Esophagus muscularis mucosa (tissue), 4 donors: ENCODE results near the gene CHKA. TPM values are rescaled to one million over a fixed set of nuclear protein-coding genes. Genes with fewer than 3 reads are reported as not detected.

Experiments
- DNase-seq: peaks from one replicate; pipeline ENCODE4 v3.0.0-alpha.2; 2017; ENCODE audit errors: extremely low spot score
- H3K27ac ChIP-seq, 4 donors: fragments of 200-600 bp; sonication (generic); replicated peaks in 1 of 4; 1 replicate in 3 of 4; 2 replicates in 1 of 4; pipeline ENCODE4 v1.5.1; 2016 to 2019; ENCODE audit warnings: mild to moderate bottlenecking in 1 of 4
- H3K27me3 ChIP-seq, 4 donors: fragments of 200-600 bp; sonication (generic); one replicate each; pipeline versions ENCODE4 v1.5.1 to v1.6.0; 2016 to 2019
- H3K36me3 ChIP-seq, 4 donors: fragments of 200-600 bp; sonication (generic); one replicate each; pipeline ENCODE4 v1.5.1; 2016 to 2019
- H3K4me1 ChIP-seq, 4 donors: fragments of 200-600 bp; sonication (generic); one replicate each; pipeline ENCODE4 v1.5.1; 2016 to 2019
- H3K4me3 ChIP-seq, 4 donors: fragments of 200-600 bp; sonication (generic); 1 replicate in 2 of 4; 2 replicates in 2 of 4; pipeline ENCODE4 v1.5.1; 2016 to 2019; ENCODE audit warnings: mild to moderate bottlenecking in 4 of 4, moderate library complexity in 1 of 4
- H3K9me3 ChIP-seq, 4 donors: fragments of 200-600 bp; sonication (generic); 1 replicate in 3 of 4; 2 replicates in 1 of 4; pipeline ENCODE4 v1.5.1; 2016 to 2019
- CTCF ChIP-seq, 3 experiments: fragments of 200-600 bp in 2 of 3; fragments of 450-650 bp in 1 of 3; sonication (generic) in 2 of 3; IDR thresholded peaks; one replicate each; pipeline ENCODE4 v1.5.1; 2017 to 2019; ENCODE audit warnings: antibody characterized with exemption in 3 of 3, mild to moderate bottlenecking in 2 of 3, moderate library complexity in 1 of 3
- EP300 ChIP-seq: sonication (generic); formaldehyde crosslinking; IDR thresholded peaks from one replicate; pipeline ENCODE4 v1.6.1; 2017; ENCODE audit warnings: antibody characterized with exemption
- POLR2A ChIP-seq: fragments of 450-650 bp; IDR thresholded peaks from one replicate; pipeline ENCODE4 v1.6.1; 2017; ENCODE audit warnings: antibody characterized with exemption, moderate library complexity, mild to moderate bottlenecking, low read depth
- POLR2AphosphoS5 ChIP-seq, 2 donors: sonication (generic); formaldehyde crosslinking; IDR thresholded peaks; one replicate each; pipeline ENCODE4 v1.6.1; 2017; ENCODE audit warnings: antibody characterized with exemption in 2 of 2
- WGBS: methylation state at CpG from one replicate; pipeline ENCODE4 v1.1.5; 2018; 5-methylcytosine and 5-hydroxymethylcytosine counted together
- intact Hi-C: fragments of 100-400 bp; cut with DNase I; formaldehyde crosslinking; loops from one replicate; pipeline ENCODE4 v1.15.1; 2023
- total RNA-seq, 4 donors: library from RNA; depleted of rRNA; stranded (reverse); fragments of >200 nt; gene quantifications; one replicate each; pipeline versions ENCODE4 v1.1.0 to v1.2.1, GENCODE V29; 2016

Gene CHKA
- total RNA-seq, 4 donors from 2014 or later = 13.8 to 20.3 (median 18.3) TPM

- 87% methylated on average over 4 of the region's 4 CpGs for WGBS
- H3K27me3 ChIP-seq = no peaks in the 10 kb centered on the region
- H3K36me3 ChIP-seq = peaks cover 53 to 91% (median 77%) of the 10 kb centered on the region in 4 donors
- H3K27ac ChIP-seq = no peak overlapping the region
- H3K9me3 ChIP-seq = no peaks in the 10 kb centered on the region
- H3K4me3 ChIP-seq = no peak overlapping the region
- TF ChIP-seq EP300 (no peak), POLR2A (no peak), POLR2AphosphoS5 (IDR thresholded peaks at IDR 0.05) (no peak), CTCF (IDR thresholded peaks at IDR 0.05) (no peak)
- no peaks in the 10 kb centered on the region for H3K4me1 ChIP-seq
- DNase-seq = no peak
- intact Hi-C loops = no loop called here
Measured at GRCh38 chr11:68165601-68166000, 44.4 kb upstream of the CHKA start.

- no peak for DNase-seq
- WGBS = 83% methylated on average over 2 of the region's 2 CpGs
- TF ChIP-seq CTCF (IDR thresholded peaks at IDR 0.05) (no peak), POLR2AphosphoS5 (IDR thresholded peaks at IDR 0.05) (no peak), POLR2A (no peak), EP300 (no peak)
- Histone ChIP-seq H3K36me3 (peaks cover 42 to 82% (median 65%) of the 10 kb centered on the region in 4 donors), H3K4me3 (no peak overlapping the region), H3K27me3 (no peaks in the 10 kb centered on the region), H3K4me1 (no peaks in the 10 kb centered on the region), H3K9me3 (no peaks in the 10 kb centered on the region), H3K27ac (no peak overlapping the region)
- intact Hi-C loops = no loop called here
Measured at GRCh38 chr11:68164437-68164836, 43.2 kb upstream of the CHKA start.

GRCh38 chr11:68163691-68164090, 42.5 kb upstream of the CHKA start:
- H3K4me3 ChIP-seq = no peak overlapping the region
- intact Hi-C loops = no loop called here
- DNase-seq = peak; percentile 80
- 100% methylated on average over 2 of the region's 11 CpGs for WGBS
- H3K36me3 ChIP-seq = peaks cover 34 to 81% (median 59%) of the 10 kb centered on the region in 4 donors
- H3K9me3 ChIP-seq = no peaks in the 10 kb centered on the region
- no peak overlapping the region for H3K27ac ChIP-seq
- no peaks in the 10 kb centered on the region for H3K4me1 ChIP-seq
- H3K27me3 ChIP-seq = no peaks in the 10 kb centered on the region
- TF ChIP-seq POLR2A = no peak
- no peak for TF ChIP-seq POLR2AphosphoS5 (IDR thresholded peaks at IDR 0.05)
- TF ChIP-seq CTCF (IDR thresholded peaks at IDR 0.05) = no peak
- no peak for TF ChIP-seq EP300

- intact Hi-C loops = no loop called here
- H3K9me3 ChIP-seq = no peaks in the 10 kb centered on the region
Measured at GRCh38 chr11:68160100-68160695, 39.0 kb upstream of the CHKA start.

More at GRCh38 chr11:68160100-68160695, 39.0 kb upstream of the CHKA start:
- 77% methylated on average over 7 of the region's 7 CpGs for WGBS
- TF ChIP-seq POLR2AphosphoS5 (IDR thresholded peaks at IDR 0.05) (no peak), POLR2A (no peak), EP300 (no peak), CTCF (IDR thresholded peaks at IDR 0.05) (no peak)
- H3K27me3 ChIP-seq = no peaks in the 10 kb centered on the region
- no peaks in the 10 kb centered on the region for H3K4me1 ChIP-seq
- peak; percentile 37 for DNase-seq
- no peak overlapping the region for H3K27ac ChIP-seq
- H3K4me3 ChIP-seq = no peak overlapping the region
- H3K36me3 ChIP-seq = peaks cover 20 to 64% (median 39%) of the 10 kb centered on the region in 4 donors
